ENCODE data around the gene CDC42BPG. TPM values are rescaled to one million over a fixed set of nuclear protein-coding genes. Genes with fewer than 3 reads are reported as not detected.

The CDC42BPG gene
- total and polyA plus RNA-seq, 8 donors, result 6.8 to 25.9 (median 9.0) TPM

GRCh38 chr11:64837887-64838351 is 6.5 kb downstream of the CDC42BPG start:
- DNase-seq (no peak), ATAC-seq (no peak)
- Histone ChIP-seq H3K4me3 (no peak overlapping the region), H3K9me3 (no peaks in the 10 kb centered on the region), H3K4me1 (peaks cover 0 to 5% of the 10 kb centered on the region in 2 donors), H3K27ac (no peak overlapping the region), H3K27me3 (no peaks in the 10 kb centered on the region), H3K36me3 (peaks cover 0 to 31% of the 10 kb centered on the region in 2 donors)
- intact Hi-C loops (cut with DNase I), result no loop called here
- TF ChIP-seq, protein P1, sequence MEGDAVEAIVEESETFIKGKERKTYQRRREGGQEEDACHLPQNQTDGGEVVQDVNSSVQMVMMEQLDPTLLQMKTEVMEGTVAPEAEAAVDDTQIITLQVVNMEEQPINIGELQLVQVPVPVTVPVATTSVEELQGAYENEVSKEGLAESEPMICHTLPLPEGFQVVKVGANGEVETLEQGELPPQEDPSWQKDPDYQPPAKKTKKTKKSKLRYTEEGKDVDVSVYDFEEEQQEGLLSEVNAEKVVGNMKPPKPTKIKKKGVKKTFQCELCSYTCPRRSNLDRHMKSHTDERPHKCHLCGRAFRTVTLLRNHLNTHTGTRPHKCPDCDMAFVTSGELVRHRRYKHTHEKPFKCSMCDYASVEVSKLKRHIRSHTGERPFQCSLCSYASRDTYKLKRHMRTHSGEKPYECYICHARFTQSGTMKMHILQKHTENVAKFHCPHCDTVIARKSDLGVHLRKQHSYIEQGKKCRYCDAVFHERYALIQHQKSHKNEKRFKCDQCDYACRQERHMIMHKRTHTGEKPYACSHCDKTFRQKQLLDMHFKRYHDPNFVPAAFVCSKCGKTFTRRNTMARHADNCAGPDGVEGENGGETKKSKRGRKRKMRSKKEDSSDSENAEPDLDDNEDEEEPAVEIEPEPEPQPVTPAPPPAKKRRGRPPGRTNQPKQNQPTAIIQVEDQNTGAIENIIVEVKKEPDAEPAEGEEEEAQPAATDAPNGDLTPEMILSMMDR (IDR thresholded peaks at IDR 0.05), result no peak

DNA sequence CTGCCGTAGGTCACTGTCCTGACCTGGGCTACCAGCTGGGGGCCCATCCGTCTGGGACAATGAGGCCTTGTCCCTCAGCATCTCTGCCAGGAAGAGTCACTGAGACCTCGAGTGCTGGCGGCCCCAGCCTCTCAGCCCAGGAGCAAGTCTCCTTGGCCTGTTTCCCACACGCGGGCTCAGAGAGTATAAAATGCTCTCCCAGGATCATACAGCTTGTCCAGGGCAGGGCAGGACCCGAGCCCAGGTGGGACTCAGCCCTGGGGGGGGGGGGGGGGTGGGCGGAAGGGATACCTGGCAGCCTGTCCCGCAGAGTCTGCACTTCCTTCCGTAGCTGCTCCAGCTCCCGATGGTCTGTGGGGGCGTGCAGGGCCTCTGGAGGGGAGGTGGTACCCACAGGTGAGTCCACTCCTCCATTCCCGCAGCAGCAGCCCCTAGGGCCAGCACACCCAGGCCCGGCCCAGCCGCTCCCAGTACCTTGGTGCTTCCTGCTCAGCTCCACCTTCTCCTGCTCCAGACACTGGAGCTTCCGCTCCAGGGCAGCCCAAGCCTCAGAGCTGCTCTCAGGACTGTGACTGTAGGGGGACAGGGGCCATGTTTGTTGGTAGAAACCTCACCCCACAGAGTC is 7.9 kb downstream of the CDC42BPG start:
- no peak overlapping the region for H3K27ac ChIP-seq
- peaks cover 0 to 43% of the 10 kb centered on the region in 2 donors for H3K36me3 ChIP-seq
- intact Hi-C loops (cut with DNase I), result no loop called here
- no peaks in the 10 kb centered on the region for H3K27me3 ChIP-seq
- no peak overlapping the region for H3K4me3 ChIP-seq
- ATAC-seq (no peak), DNase-seq (no peak)
- TF ChIP-seq, protein P1 (IDR thresholded peaks at IDR 0.05), result no peak
- no peaks in the 10 kb centered on the region for H3K4me1 ChIP-seq
- H3K9me3 ChIP-seq, result no peaks in the 10 kb centered on the region

GRCh38 chr11:64835616-64836447 is 8.6 kb downstream of the CDC42BPG start:
- TF ChIP-seq, protein P1 (IDR thresholded peaks at IDR 0.05), result no peak
- H3K4me1 ChIP-seq, result no peaks in the 10 kb centered on the region
- intact Hi-C loops (cut with DNase I), result no loop called here
- no peaks in the 10 kb centered on the region for H3K27me3 ChIP-seq
- H3K4me3 ChIP-seq, result no peak overlapping the region
- no peak overlapping the region for H3K27ac ChIP-seq
- H3K9me3 ChIP-seq, result no peaks in the 10 kb centered on the region
- DNase-seq (no peak), ATAC-seq (no peak)
- peaks cover 0 to 49% of the 10 kb centered on the region in 2 donors for H3K36me3 ChIP-seq

DNA sequence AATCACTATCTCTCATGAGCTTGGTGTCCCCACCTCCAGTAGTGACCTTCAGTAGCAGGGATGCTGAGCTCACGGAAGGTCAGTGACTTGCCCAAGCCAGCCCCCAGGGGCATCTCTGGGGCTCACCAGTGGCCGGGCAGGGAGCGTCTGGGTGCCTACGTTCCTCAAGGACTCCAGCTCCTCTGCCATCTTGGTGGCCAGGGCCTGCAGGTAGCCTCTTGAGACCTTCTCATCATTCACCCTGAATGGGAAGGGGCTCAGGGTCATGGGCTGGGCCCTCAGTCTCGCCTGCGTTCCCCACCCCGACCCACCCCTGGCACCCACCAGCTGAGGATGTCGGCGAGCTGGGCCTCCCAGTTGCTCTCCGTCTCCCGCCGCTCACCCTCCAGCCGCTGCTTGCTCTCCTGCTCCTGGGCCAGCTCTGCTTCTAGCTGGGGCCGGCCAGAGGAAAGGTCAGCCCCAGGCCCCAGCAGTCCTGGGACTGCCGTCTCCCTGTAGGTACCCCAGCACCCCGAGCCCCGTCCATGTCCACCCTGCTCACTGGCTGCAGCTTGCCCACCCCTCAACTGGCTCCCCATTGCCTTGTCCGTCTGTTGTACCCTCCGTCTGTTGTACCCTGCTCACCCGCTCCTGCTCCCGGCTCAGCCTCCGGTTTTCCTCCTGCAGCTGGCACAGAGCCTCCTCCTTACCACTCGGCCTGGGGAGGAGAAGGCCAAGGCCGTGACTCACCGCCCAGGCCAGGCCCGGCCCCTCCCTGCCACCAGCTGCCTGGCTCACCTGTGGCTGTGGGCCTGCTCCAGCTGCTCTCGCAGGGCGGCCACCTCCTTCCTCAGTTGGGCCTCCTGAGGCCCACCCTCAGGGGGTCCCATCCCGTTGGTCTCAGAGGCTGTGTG is 9.5 kb downstream of the CDC42BPG start:
- no peak overlapping the region for H3K4me3 ChIP-seq
- no peaks in the 10 kb centered on the region for H3K4me1 ChIP-seq
- H3K27me3 ChIP-seq, result no peaks in the 10 kb centered on the region
- TF ChIP-seq, protein P1 (IDR thresholded peaks at IDR 0.05), result no peak
- no peak overlapping the region for H3K27ac ChIP-seq
- peaks cover 0 to 53% of the 10 kb centered on the region in 2 donors for H3K36me3 ChIP-seq
- ATAC-seq (peak; percentile 96), DNase-seq (peak in 2 of 4 donors; percentile 73 to 91)
- intact Hi-C loops (cut with DNase I), result no loop called here
- no peaks in the 10 kb centered on the region for H3K9me3 ChIP-seq
